ENCODE results near the gene CDH19. TPM values are rescaled to one million over a fixed set of nuclear protein-coding genes. Genes with fewer than 3 reads are reported as not detected.

CDH19 gene
- total RNA-seq (2012; rRNA removed), result not detected in 2 replicates
- not detected in 2 replicates for polyA plus RNA-seq (2012; rRNA removed)
- polyA plus RNA-seq (2012; cell fraction: cytosol; rRNA removed), result not detected in 2 replicates
- polyA plus RNA-seq (2012; cell fraction: nucleus; rRNA removed; ENCODE audit: low replicate concordance), result not detected in 2 replicates
- Bru-seq, nascent RNA, result not detected
- not detected for BruChase-seq, experiment 1, labeled RNA remaining after a 6-hour chase
- not detected for BruChase-seq, experiment 2, labeled RNA remaining after a 2-hour chase
- long read RNA-seq, result 0 reads

GRCh38 chr18:66603941-66604627 is at the start of gene CDH19:
Gene CDH19, minus strand, starts transcription at chr18:66604090. Its CDS starts 31,886 bp downstream, at chr18:66572204.
- no peak within 1 kb of the TSS for H2AFZ ChIP-seq (replicated peaks; ENCODE audit: low read length, poor library complexity)
- in situ Hi-C loops (cut with MboI; ENCODE audit: low sequenced_read_pairs), result no loop called here
- TF ChIP-seq FOS (IDR thresholded peaks at IDR 0.05; ENCODE audit: low read depth, low read length) (no peak), RFX5 (IDR thresholded peaks at IDR 0.05; ENCODE audit: low read depth, low read length) (no peak), MXI1 (IDR thresholded peaks at IDR 0.05; ENCODE audit: borderline replicate concordance, low read depth, low read length) (no peak), MAFK (IDR thresholded peaks at IDR 0.05; ENCODE audit: low read depth, low read length) (no peak), ELK1 (IDR thresholded peaks at IDR 0.05; ENCODE audit: borderline replicate concordance, low read depth, low read length) (no peak), CHD1 (IDR thresholded peaks at IDR 0.05; ENCODE audit: low read depth, low read length) (no peak), CTCF (conservative IDR thresholded peaks at IDR 0.05; ENCODE audit: low read depth, low read length) (no peak), NFE2L2 (IDR thresholded peaks at IDR 0.05; ENCODE audit: low read depth, low read length) (no peak), SMC3 (IDR thresholded peaks at IDR 0.05; ENCODE audit: low read depth, low read length) (no peak), BHLHE40 (IDR thresholded peaks at IDR 0.05; ENCODE audit: low read depth, low read length) (no peak), POLR2A (IDR thresholded peaks at IDR 0.05; ENCODE audit: low read depth, low read length) (no peak), RCOR1 (IDR thresholded peaks at IDR 0.05; ENCODE audit: insufficient replicate concordance, low read length) (no peak), USF2 (IDR thresholded peaks at IDR 0.05; ENCODE audit: low read depth, low read length) (no peak), MAZ (IDR thresholded peaks at IDR 0.05; ENCODE audit: borderline replicate concordance, low read depth, low read length) (no peak), RAD21 (IDR thresholded peaks at IDR 0.05; ENCODE audit: low read length) (no peak)

More at GRCh38 chr18:66603941-66604627, at the start of gene CDH19:
- no peaks in the 10 kb centered on the region for H3K36me3 ChIP-seq (ENCODE audit: control insufficient read depth, insufficient read depth, low read length)
- no peak within 1 kb of the TSS for H4K5ac ChIP-seq (ENCODE audit: low read depth, low read length)
- H4K8ac ChIP-seq (ENCODE audit: low read depth in 2 of 2, low read length in 2 of 2), result no peak within 1 kb of the TSS
- H3K79me1 ChIP-seq (ENCODE audit: low read depth in 1 of 2, low read length in 2 of 2), result no peaks in the 10 kb centered on the region
- H3K4me2 ChIP-seq (ENCODE audit: low read depth, low read length), result no peak within 1 kb of the TSS
- no peak within 1 kb of the TSS for H3K27ac ChIP-seq (ENCODE audit: insufficient read depth, low read length)
- no CpG with 5 or more reads among the region's 9 CpGs for WGBS, 2 experiments (ENCODE audit: extremely low coverage in 2 of 2, insufficient read length in 1 of 2)
- no peak within 1 kb of the TSS for H3K4me3 ChIP-seq (ENCODE audit: insufficient read depth, low read depth, low read length)
- H3K27me3 ChIP-seq (ENCODE audit: control insufficient read depth, insufficient read depth, low read length), result no peaks in the 10 kb centered on the region
- no peak within 1 kb of the TSS for H2BK5ac ChIP-seq (ENCODE audit: low read depth, low read length, poor library complexity, severe bottlenecking)
- BruUV-seq (replicated peaks), result no TSS peak
- no peak within 1 kb of the TSS for H4K91ac ChIP-seq (ENCODE audit: insufficient read depth, low read depth, low read length)
- H3K14ac ChIP-seq (replicated peaks; ENCODE audit: low read depth, low read length), result no peak within 1 kb of the TSS
- intact Hi-C loops (cut with micrococcal nuclease) (no loop called here), dilution Hi-C loops (cut with HindIII; ENCODE audit: low sequenced_read_pairs, unreplicated experiment) (no loop called here)
- H3K4me1 ChIP-seq (ENCODE audit: control insufficient read depth, insufficient read depth, low read length), result no peaks in the 10 kb centered on the region
- no peaks in the 10 kb centered on the region for H3K9me1 ChIP-seq (ENCODE audit: insufficient read depth, low read length)
- no peak within 1 kb of the TSS for H3K18ac ChIP-seq (ENCODE audit: low read depth, low read length)
- no peaks in the 10 kb centered on the region for H3K9me3 ChIP-seq (ENCODE audit: control insufficient read depth, insufficient read depth, low read length)
- no peaks in the 10 kb centered on the region for H4K20me1 ChIP-seq (ENCODE audit: insufficient read depth, low read length)
- no peak within 1 kb of the TSS for H2BK20ac ChIP-seq (ENCODE audit: low read depth, low read length)
- no peak within 1 kb of the TSS for H2BK15ac ChIP-seq (ENCODE audit: low read depth, low read length)
- H3K23ac ChIP-seq (ENCODE audit: low read depth, low read length), result no peak within 1 kb of the TSS
- CTCF ChIA-PET, result no interaction called here
- POLR2A ChIA-PET (ENCODE audit: unreplicated experiment), result interaction anchor here (0.6 kb wide), 1 partner anchor 20 kb away, joined by 3 read pairs; no protein-coding TSS in a partner anchor
- DNase-seq (no peak), ATAC-seq (ENCODE audit: low read depth) (no peak)
- no peak within 1 kb of the TSS for H3K9ac ChIP-seq (ENCODE audit: low read depth, low read length)
- H3K56ac ChIP-seq (ENCODE audit: extremely low read depth, insufficient read depth, low read length), result no peak within 1 kb of the TSS
- H3K4ac ChIP-seq (ENCODE audit: low read depth, low read length), result no peak within 1 kb of the TSS
- H2AK5ac ChIP-seq (ENCODE audit: low read depth, low read length), result no peak within 1 kb of the TSS
- H2AK9ac ChIP-seq (replicated peaks; ENCODE audit: low read depth, low read length, poor library complexity), result no peak within 1 kb of the TSS
- no peak within 1 kb of the TSS for H2BK120ac ChIP-seq (ENCODE audit: low read depth, low read length)

Measured in IMR-90 (cell line).